Dedifferentiated amniotic fluid mesenchymal stem cell (primary cell): ENCODE data around the gene BLM.
"Not testable (repeated sequence)": the region's sequence is repeated elsewhere in the genome, so short reads cannot be mapped to it uniquely, and the experiment has no call there.

Source experiments
- DNase-seq: peaks from one replicate; pipeline ENCODE4 v3.0.0-alpha.2; 2016; ENCODE audit errors: extremely low spot score

The BLM gene

GRCh38 chr15:90849424-90849823 is 132.3 kb downstream of the BLM start:
- not testable (repeated sequence) for DNase-seq

- DNase-seq: no peak
Measured at GRCh38 chr15:90851114-90851513, 134.0 kb downstream of the BLM start.

GRCh38 chr15:90851940-90852339 is 134.8 kb downstream of the BLM start:
- DNase-seq: no peak

GRCh38 chr15:90855139-90855538 is 138.0 kb downstream of the BLM start:
- no peak for DNase-seq

GRCh38 chr15:90857337-90857736 is 140.2 kb downstream of the BLM start:
- no peak for DNase-seq

GRCh38 chr15:90857883-90858443 is 140.8 kb downstream of the BLM start:
- no peak for DNase-seq

- no peak for DNase-seq
Measured at GRCh38 chr15:90859234-90860131, 142.3 kb downstream of the BLM start.

- DNase-seq: no peak
Measured at GRCh38 chr15:90860450-90860849, 143.3 kb downstream of the BLM start.

- no peak for DNase-seq
Measured at GRCh38 chr15:90860942-90861675, 144.0 kb downstream of the BLM start.

GRCh38 chr15:90862487-90862886 is 145.3 kb downstream of the BLM start:
- DNase-seq: no peak

GRCh38 chr15:90862964-90863778 is 146.0 kb downstream of the BLM start:
- no peak for DNase-seq

GRCh38 chr15:90863987-90864386 is 146.8 kb downstream of the BLM start:
- DNase-seq: no peak

- DNase-seq: no peak
Measured at GRCh38 chr15:90864507-90864906, 147.4 kb downstream of the BLM start.

- DNase-seq: no peak
Measured at GRCh38 chr15:90865702-90866101, 148.6 kb downstream of the BLM start.
